Measurements from ENCODE around the gene UIMC1. TPM values are rescaled to one million over a fixed set of nuclear protein-coding genes. Genes with fewer than 3 reads are reported as not detected.

Gene UIMC1
- total and polyA plus RNA-seq, 3 donors from 2014 or later: 78.3 to 141 (median 89.9) TPM

DNA sequence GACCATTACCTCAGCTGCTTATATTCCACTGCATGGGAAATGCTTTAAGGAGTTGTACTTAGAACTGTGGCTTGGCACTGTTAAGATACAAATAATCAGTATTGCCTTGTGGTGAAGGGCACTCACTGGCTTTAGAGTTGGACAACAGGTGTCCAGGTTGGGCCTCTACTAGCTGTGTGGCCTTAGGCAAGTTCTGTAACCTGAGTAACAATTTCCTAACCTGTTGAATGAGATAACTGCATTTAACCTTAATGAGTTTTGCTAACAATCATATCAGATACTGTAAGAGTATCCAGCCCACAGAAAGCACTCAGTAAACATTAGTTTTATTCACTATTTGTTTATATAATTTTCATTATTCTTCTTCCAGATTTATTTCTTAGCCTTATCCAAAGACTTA, 90.2 kb downstream of the UIMC1 start:
- Histone ChIP-seq H3K36me3 (ENCODE audit: low read depth, missing control alignments) (no peaks in the 10 kb centered on the region), H3K27ac (no peak overlapping the region), H3K9me3 (no peaks in the 10 kb centered on the region), H3K4me1 (no peaks in the 10 kb centered on the region), H3K27me3 (no peaks in the 10 kb centered on the region), H3K4me3 (no peak overlapping the region)
- intact Hi-C loops (cut with DNase I; ENCODE audit: low total_unique reads): no loop called here
- no peak for TF ChIP-seq POLR2A (IDR thresholded peaks at IDR 0.05)
- TF ChIP-seq, protein P1, sequence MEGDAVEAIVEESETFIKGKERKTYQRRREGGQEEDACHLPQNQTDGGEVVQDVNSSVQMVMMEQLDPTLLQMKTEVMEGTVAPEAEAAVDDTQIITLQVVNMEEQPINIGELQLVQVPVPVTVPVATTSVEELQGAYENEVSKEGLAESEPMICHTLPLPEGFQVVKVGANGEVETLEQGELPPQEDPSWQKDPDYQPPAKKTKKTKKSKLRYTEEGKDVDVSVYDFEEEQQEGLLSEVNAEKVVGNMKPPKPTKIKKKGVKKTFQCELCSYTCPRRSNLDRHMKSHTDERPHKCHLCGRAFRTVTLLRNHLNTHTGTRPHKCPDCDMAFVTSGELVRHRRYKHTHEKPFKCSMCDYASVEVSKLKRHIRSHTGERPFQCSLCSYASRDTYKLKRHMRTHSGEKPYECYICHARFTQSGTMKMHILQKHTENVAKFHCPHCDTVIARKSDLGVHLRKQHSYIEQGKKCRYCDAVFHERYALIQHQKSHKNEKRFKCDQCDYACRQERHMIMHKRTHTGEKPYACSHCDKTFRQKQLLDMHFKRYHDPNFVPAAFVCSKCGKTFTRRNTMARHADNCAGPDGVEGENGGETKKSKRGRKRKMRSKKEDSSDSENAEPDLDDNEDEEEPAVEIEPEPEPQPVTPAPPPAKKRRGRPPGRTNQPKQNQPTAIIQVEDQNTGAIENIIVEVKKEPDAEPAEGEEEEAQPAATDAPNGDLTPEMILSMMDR (IDR thresholded peaks at IDR 0.05): no peak
- DNase-seq: no peak

DNA sequence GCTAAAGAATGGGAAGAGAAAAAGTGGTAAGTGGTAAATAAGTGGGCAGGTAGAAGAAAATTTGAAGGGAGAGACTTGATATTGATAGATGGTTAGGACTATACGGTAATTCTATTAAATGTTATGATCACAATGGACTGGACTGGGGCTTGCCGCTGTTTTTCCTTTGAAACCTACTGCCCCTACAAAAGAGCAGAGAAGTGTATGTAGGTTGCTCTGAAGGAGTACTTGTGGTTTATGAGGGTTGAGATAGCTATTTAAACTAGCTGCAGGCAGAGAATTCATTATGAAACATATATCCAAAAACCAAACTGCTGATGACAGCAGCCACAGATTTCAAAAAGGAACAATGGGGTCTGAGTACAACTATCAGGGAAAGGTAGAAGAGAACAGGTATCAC, 90.7 kb downstream of the UIMC1 start:
- no peak for TF ChIP-seq POLR2A (IDR thresholded peaks at IDR 0.05)
- TF ChIP-seq, protein P1 (IDR thresholded peaks at IDR 0.05): no peak
- 70 to 71% methylated on average over 2 of the region's 2 CpGs for WGBS, 2 donors
- Histone ChIP-seq H3K4me3 (no peak overlapping the region), H3K27ac (no peak overlapping the region), H3K9me3 (no peaks in the 10 kb centered on the region), H3K36me3 (ENCODE audit: low read depth, missing control alignments) (no peaks in the 10 kb centered on the region), H3K4me1 (no peaks in the 10 kb centered on the region), H3K27me3 (no peaks in the 10 kb centered on the region)
- no peak for DNase-seq
- intact Hi-C loops (cut with DNase I; ENCODE audit: low total_unique reads): no loop called here

DNA sequence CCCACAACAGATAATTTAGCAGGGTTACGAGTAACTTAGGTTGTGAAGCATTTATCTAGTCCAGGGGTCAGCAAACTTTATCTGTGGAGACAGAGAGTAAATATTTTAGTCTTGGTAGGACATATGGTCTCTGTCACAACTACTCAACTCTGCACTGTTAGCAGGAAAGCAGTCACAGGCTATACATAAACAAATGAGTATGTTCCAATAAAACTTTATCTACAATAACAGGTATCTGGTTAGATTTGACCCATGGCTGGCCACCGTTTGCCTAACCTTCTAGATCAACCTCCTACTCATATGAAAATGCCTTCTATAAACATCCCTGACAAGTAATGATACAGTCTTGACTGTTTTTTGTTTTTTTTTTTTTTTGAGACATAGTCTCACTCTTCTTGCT, 94.5 kb downstream of the UIMC1 start:
- intact Hi-C loops (cut with DNase I; ENCODE audit: low total_unique reads): no loop called here
- Histone ChIP-seq H3K4me1 (no peaks in the 10 kb centered on the region), H3K27ac (no peak overlapping the region), H3K9me3 (no peaks in the 10 kb centered on the region), H3K27me3 (no peaks in the 10 kb centered on the region), H3K36me3 (ENCODE audit: low read depth, missing control alignments) (no peaks in the 10 kb centered on the region), H3K4me3 (no peak overlapping the region)
- WGBS, 2 donors: 81 to 86% methylated on average over 2 of the region's 2 CpGs
- no peak for DNase-seq
- no peak for TF ChIP-seq POLR2A (IDR thresholded peaks at IDR 0.05)
- TF ChIP-seq, protein P1 (IDR thresholded peaks at IDR 0.05): no peak

GRCh38 chr5:176908675-176909368, 97.8 kb downstream of the UIMC1 start:
- no peak for DNase-seq
- Histone ChIP-seq H3K4me3 (no peak overlapping the region), H3K4me1 (no peaks in the 10 kb centered on the region), H3K36me3 (ENCODE audit: low read depth, missing control alignments) (no peaks in the 10 kb centered on the region), H3K27me3 (no peaks in the 10 kb centered on the region), H3K9me3 (no peaks in the 10 kb centered on the region), H3K27ac (no peak overlapping the region)
- no peak for TF ChIP-seq POLR2A (IDR thresholded peaks at IDR 0.05)
- TF ChIP-seq, protein P1 (IDR thresholded peaks at IDR 0.05): no peak
- intact Hi-C loops (cut with DNase I; ENCODE audit: low total_unique reads): no loop called here
- 92 to 93% methylated on average over 5 of the region's 5 CpGs for WGBS, 2 donors

DNA sequence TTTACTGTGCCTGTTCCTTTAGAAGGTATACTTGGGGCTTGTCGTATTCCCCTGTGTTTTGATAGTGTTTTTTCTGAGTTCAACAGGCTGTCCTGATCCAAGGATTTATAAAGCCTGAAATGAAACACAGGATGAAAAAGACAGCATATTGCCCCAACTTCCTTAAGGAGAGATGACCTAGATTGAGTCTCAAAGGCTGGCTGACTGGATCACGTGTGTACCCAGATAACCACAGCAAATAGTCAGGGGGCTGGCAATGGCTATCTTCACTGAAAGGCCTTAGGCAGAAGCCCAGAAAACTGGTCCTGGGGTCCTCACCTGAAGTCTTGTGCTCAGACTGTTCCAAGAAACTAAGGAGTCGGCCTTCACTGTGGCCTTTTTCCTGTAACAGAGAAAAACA, 99.8 kb downstream of the UIMC1 start:
- Histone ChIP-seq H3K9me3 (no peaks in the 10 kb centered on the region), H3K36me3 (ENCODE audit: low read depth, missing control alignments) (no peaks in the 10 kb centered on the region), H3K27me3 (no peaks in the 10 kb centered on the region), H3K4me3 (no peak overlapping the region), H3K27ac (no peak overlapping the region), H3K4me1 (no peaks in the 10 kb centered on the region)
- intact Hi-C loops (cut with DNase I; ENCODE audit: low total_unique reads): no loop called here
- no peak for DNase-seq
- WGBS, 2 donors: 90 to 91% methylated on average over 3 of the region's 3 CpGs
- TF ChIP-seq, protein P1 (IDR thresholded peaks at IDR 0.05): no peak
- TF ChIP-seq POLR2A (IDR thresholded peaks at IDR 0.05): no peak

Measured in testis (tissue), 3 donors.